ENCODE measurements around the gene NTN5.

Gene NTN5

GRCh38 chr19:48637948-48638830 lies 34.6 kb downstream of the NTN5 start:
- no peaks in the 10 kb centered on the region for H3K36me3 ChIP-seq (ENCODE audit: control insufficient read depth in 5 of 5, insufficient read depth in 5 of 5, low read length in 5 of 5)
- H3K27me3 ChIP-seq (ENCODE audit: control insufficient read depth in 5 of 5, insufficient read depth in 4 of 5, low read length in 5 of 5): no peaks in the 10 kb centered on the region
- H3K27ac ChIP-seq (ENCODE audit: low read depth, low read length): peak overlapping the region; percentile 91
- peak overlapping the region; percentile 59 to 84 (median 77) for H3K9ac ChIP-seq (ENCODE audit: low read length in 5 of 5)
- peaks cover 14 to 52% (median 47%) of the 10 kb centered on the region in 5 donors for H3K4me1 ChIP-seq (ENCODE audit: control insufficient read depth in 5 of 5, insufficient read depth in 5 of 5, low read length in 5 of 5)
- H3K9me3 ChIP-seq (ENCODE audit: control insufficient read depth in 5 of 5, low read length in 5 of 5): no peaks in the 10 kb centered on the region
- H3K4me3 ChIP-seq (ENCODE audit: low read depth in 1 of 5, low read length in 5 of 5): peak overlapping the region; percentile 70 to 90 (median 83)

- Histone ChIP-seq H3K36me3 (ENCODE audit: control insufficient read depth in 5 of 5, insufficient read depth in 5 of 5, low read length in 5 of 5) (peaks cover 0 to 7% (median 4%) of the 10 kb centered on the region in 5 donors), H3K27me3 (ENCODE audit: control insufficient read depth in 5 of 5, insufficient read depth in 4 of 5, low read length in 5 of 5) (no peaks in the 10 kb centered on the region), H3K4me3 (ENCODE audit: low read depth in 1 of 5, low read length in 5 of 5) (peak overlapping the region; percentile 80 to 94 (median 86)), H3K4me1 (ENCODE audit: control insufficient read depth in 5 of 5, insufficient read depth in 5 of 5, low read length in 5 of 5) (peaks cover 16 to 59% (median 54%) of the 10 kb centered on the region in 5 donors), H3K9me3 (ENCODE audit: control insufficient read depth in 5 of 5, low read length in 5 of 5) (no peaks in the 10 kb centered on the region), H3K9ac (ENCODE audit: low read length in 5 of 5) (peak overlapping the region; percentile 59 to 84 (median 79)), H3K27ac (ENCODE audit: low read depth, low read length) (peak overlapping the region; percentile 91)
Observed at GRCh38 chr19:48637449-48637947, 35.3 kb downstream of the NTN5 start.

GRCh38 chr19:48636859-48637448 lies 35.9 kb downstream of the NTN5 start, which contains the start of gene DBP:
Gene DBP, minus strand, starts transcription at chr19:48637379. Its CDS starts 385 bp downstream, at chr19:48636994.
- H3K9me3 ChIP-seq (ENCODE audit: control insufficient read depth in 5 of 5, low read length in 5 of 5): no peaks in the 10 kb centered on the region
- peak within 1 kb of the TSS; percentile 91 for H3K27ac ChIP-seq (ENCODE audit: low read depth, low read length)
- peaks cover 16 to 60% (median 56%) of the 10 kb centered on the region in 5 donors for H3K4me1 ChIP-seq (ENCODE audit: control insufficient read depth in 5 of 5, insufficient read depth in 5 of 5, low read length in 5 of 5)

GRCh38 chr19:48635966-48636858 lies 36.6 kb downstream of the NTN5 start:
- no peaks in the 10 kb centered on the region for H3K9me3 ChIP-seq (ENCODE audit: control insufficient read depth in 5 of 5, low read length in 5 of 5)
- peaks cover 16 to 63% (median 59%) of the 10 kb centered on the region in 5 donors for H3K4me1 ChIP-seq (ENCODE audit: control insufficient read depth in 5 of 5, insufficient read depth in 5 of 5, low read length in 5 of 5)
- H3K4me3 ChIP-seq (ENCODE audit: low read depth in 1 of 5, low read length in 5 of 5): peak overlapping the region; percentile 83 to 94 (median 90)
- H3K9ac ChIP-seq (ENCODE audit: low read length in 5 of 5): peak overlapping the region in 4 of 5 donors; percentile 68 to 89 (median 74)
- H3K36me3 ChIP-seq (ENCODE audit: control insufficient read depth in 5 of 5, insufficient read depth in 5 of 5, low read length in 5 of 5): peaks cover 0 to 12% (median 9%) of the 10 kb centered on the region in 5 donors
- H3K27me3 ChIP-seq (ENCODE audit: control insufficient read depth in 5 of 5, insufficient read depth in 4 of 5, low read length in 5 of 5): no peaks in the 10 kb centered on the region
- H3K27ac ChIP-seq (ENCODE audit: low read depth, low read length): peak overlapping the region; percentile 91

More at GRCh38 chr19:48636859-48637448, 35.9 kb downstream of the NTN5 start, which contains the start of gene DBP:
- Histone ChIP-seq H3K36me3 (ENCODE audit: control insufficient read depth in 5 of 5, insufficient read depth in 5 of 5, low read length in 5 of 5) (peaks cover 0 to 8% (median 6%) of the 10 kb centered on the region in 5 donors), H3K27me3 (ENCODE audit: control insufficient read depth in 5 of 5, insufficient read depth in 4 of 5, low read length in 5 of 5) (no peaks in the 10 kb centered on the region), H3K9ac (ENCODE audit: low read length in 5 of 5) (peak within 1 kb of the TSS; percentile 64 to 89 (median 79)), H3K4me3 (ENCODE audit: low read depth in 1 of 5, low read length in 5 of 5) (peak within 1 kb of the TSS; percentile 83 to 94 (median 90))

- peaks cover 16 to 71% (median 67%) of the 10 kb centered on the region in 5 donors for H3K4me1 ChIP-seq (ENCODE audit: control insufficient read depth in 5 of 5, insufficient read depth in 5 of 5, low read length in 5 of 5)
- peak overlapping the region; percentile 91 for H3K27ac ChIP-seq (ENCODE audit: low read depth, low read length)
- H3K36me3 ChIP-seq (ENCODE audit: control insufficient read depth in 5 of 5, insufficient read depth in 5 of 5, low read length in 5 of 5): peaks cover 0 to 17% (median 13%) of the 10 kb centered on the region in 5 donors
- peak overlapping the region; percentile 68 to 89 (median 79) for H3K9ac ChIP-seq (ENCODE audit: low read length in 5 of 5)
- no peaks in the 10 kb centered on the region for H3K9me3 ChIP-seq (ENCODE audit: control insufficient read depth in 5 of 5, low read length in 5 of 5)
- peak overlapping the region; percentile 83 to 94 (median 90) for H3K4me3 ChIP-seq (ENCODE audit: low read depth in 1 of 5, low read length in 5 of 5)
- H3K27me3 ChIP-seq (ENCODE audit: control insufficient read depth in 5 of 5, insufficient read depth in 4 of 5, low read length in 5 of 5): no peaks in the 10 kb centered on the region
Observed at GRCh38 chr19:48635263-48635965, 37.4 kb downstream of the NTN5 start.

GRCh38 chr19:48634424-48635262 lies 38.2 kb downstream of the NTN5 start:
- H3K4me1 ChIP-seq (ENCODE audit: control insufficient read depth in 5 of 5, insufficient read depth in 5 of 5, low read length in 5 of 5): peaks cover 16 to 78% (median 73%) of the 10 kb centered on the region in 5 donors
- peak overlapping the region; percentile 60 to 70 (median 65) for H3K4me3 ChIP-seq (ENCODE audit: low read depth in 1 of 5, low read length in 5 of 5)
- peak overlapping the region; percentile 91 for H3K27ac ChIP-seq (ENCODE audit: low read depth, low read length)
- H3K27me3 ChIP-seq (ENCODE audit: control insufficient read depth in 5 of 5, insufficient read depth in 4 of 5, low read length in 5 of 5): no peaks in the 10 kb centered on the region
- peak overlapping the region; percentile 54 to 81 (median 70) for H3K9ac ChIP-seq (ENCODE audit: low read length in 5 of 5)
- no peaks in the 10 kb centered on the region for H3K9me3 ChIP-seq (ENCODE audit: control insufficient read depth in 5 of 5, low read length in 5 of 5)
- H3K36me3 ChIP-seq (ENCODE audit: control insufficient read depth in 5 of 5, insufficient read depth in 5 of 5, low read length in 5 of 5): peaks cover 0 to 23% (median 13%) of the 10 kb centered on the region in 5 donors

GRCh38 chr19:48634036-48634342 lies 38.8 kb downstream of the NTN5 start:
- H3K27ac ChIP-seq (ENCODE audit: low read depth, low read length): peak overlapping the region; percentile 91
- no peaks in the 10 kb centered on the region for H3K9me3 ChIP-seq (ENCODE audit: control insufficient read depth in 5 of 5, low read length in 5 of 5)
- no peaks in the 10 kb centered on the region for H3K27me3 ChIP-seq (ENCODE audit: control insufficient read depth in 5 of 5, insufficient read depth in 4 of 5, low read length in 5 of 5)
- peak overlapping the region in 3 of 5 donors; percentile 21 to 59 (median 53) for H3K9ac ChIP-seq (ENCODE audit: low read length in 5 of 5)
- peak overlapping the region; percentile 7 to 70 (median 65) for H3K4me3 ChIP-seq (ENCODE audit: low read depth in 1 of 5, low read length in 5 of 5)
- H3K36me3 ChIP-seq (ENCODE audit: control insufficient read depth in 5 of 5, insufficient read depth in 5 of 5, low read length in 5 of 5): peaks cover 0 to 28% (median 13%) of the 10 kb centered on the region in 5 donors
- H3K4me1 ChIP-seq (ENCODE audit: control insufficient read depth in 5 of 5, insufficient read depth in 5 of 5, low read length in 5 of 5): peaks cover 14 to 75% (median 71%) of the 10 kb centered on the region in 5 donors

GRCh38 chr19:48633148-48634035 lies 39.4 kb downstream of the NTN5 start:
- Histone ChIP-seq H3K9me3 (ENCODE audit: control insufficient read depth in 5 of 5, low read length in 5 of 5) (no peaks in the 10 kb centered on the region), H3K27me3 (ENCODE audit: control insufficient read depth in 5 of 5, insufficient read depth in 4 of 5, low read length in 5 of 5) (no peaks in the 10 kb centered on the region), H3K36me3 (ENCODE audit: control insufficient read depth in 5 of 5, insufficient read depth in 5 of 5, low read length in 5 of 5) (peaks cover 0 to 28% (median 13%) of the 10 kb centered on the region in 5 donors), H3K4me1 (ENCODE audit: control insufficient read depth in 5 of 5, insufficient read depth in 5 of 5, low read length in 5 of 5) (peaks cover 9 to 71% (median 68%) of the 10 kb centered on the region in 5 donors), H3K4me3 (ENCODE audit: low read depth in 1 of 5, low read length in 5 of 5) (peak overlapping the region in 4 of 5 donors; percentile 12 to 70 (median 66)), H3K9ac (ENCODE audit: low read length in 5 of 5) (peak overlapping the region in 4 of 5 donors; percentile 28 to 59 (median 50)), H3K27ac (ENCODE audit: low read depth, low read length) (peak overlapping the region; percentile 91)

Measured in subcutaneous abdominal adipose tissue (tissue), 5 donors.